HepG2 (cell line): ENCODE measurements around the gene PLCB1.

Source experiments
- EP300 ChIP-seq, 3 experiments: sonication (generic) in 1 of 3; formaldehyde crosslinking in 1 of 3; IDR thresholded peaks; 2 replicates each; pipeline versions ENCODE4 v1.5.1 to v1.6.1; 2011 to 2020; ENCODE audit warnings: low read depth in 2 of 3, low read length in 2 of 3, borderline replicate concordance in 1 of 3, improper control_type of control experiment in 1 of 3, mild to moderate bottlenecking in 1 of 3, missing genetic modification reagents in 1 of 3, moderate library complexity in 1 of 3
- FOSL1 ChIP-seq: sonication (generic); formaldehyde crosslinking; IDR thresholded peaks from 2 replicates; pipeline ENCODE4 v1.9.0; 2021; ENCODE audit warnings: missing genetic modification reagents, borderline replicate concordance
- ZBTB8A ChIP-seq: sonication (generic); formaldehyde crosslinking; IDR thresholded peaks from 2 replicates; pipeline ENCODE4 v1.4.0; 2020; ENCODE audit warnings: mild to moderate bottlenecking, low read depth, missing genetic modification reagents, borderline replicate concordance

DNA sequence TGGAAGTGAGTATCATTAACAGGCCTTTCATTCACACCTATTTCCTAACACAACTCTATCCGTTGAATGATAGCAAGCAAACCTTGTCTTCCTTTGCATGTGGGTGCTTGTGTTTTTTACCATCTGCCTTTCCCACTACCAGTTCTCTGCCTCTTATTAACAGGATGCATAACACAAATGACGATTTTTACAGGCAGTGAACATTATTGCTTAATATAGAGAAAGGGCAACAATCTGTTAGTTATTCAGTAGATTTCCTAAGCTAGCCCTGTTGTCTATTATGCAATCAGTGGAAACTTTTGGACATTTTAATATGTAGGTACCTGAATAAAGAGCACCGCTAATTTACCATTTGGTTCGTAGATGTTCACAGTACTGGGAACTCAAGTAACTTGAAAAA lies 588.0 kb downstream of the PLCB1 start:
- TF ChIP-seq ZBTB8A (CRISPR knock-in tag), result no peak
- TF ChIP-seq EP300 (IDR thresholded peaks at IDR 0.05; ENCODE audit: low read depth in 2 of 2, low read length in 2 of 2), result no peak
- no peak for TF ChIP-seq EP300 (CRISPR knock-in tag; IDR thresholded peaks at IDR 0.05; ENCODE audit: borderline replicate concordance)
- no peak for TF ChIP-seq FOSL1 (CRISPR knock-in tag)
